Measurements from ENCODE around the gene GRID1.

The GRID1 gene

DNA sequence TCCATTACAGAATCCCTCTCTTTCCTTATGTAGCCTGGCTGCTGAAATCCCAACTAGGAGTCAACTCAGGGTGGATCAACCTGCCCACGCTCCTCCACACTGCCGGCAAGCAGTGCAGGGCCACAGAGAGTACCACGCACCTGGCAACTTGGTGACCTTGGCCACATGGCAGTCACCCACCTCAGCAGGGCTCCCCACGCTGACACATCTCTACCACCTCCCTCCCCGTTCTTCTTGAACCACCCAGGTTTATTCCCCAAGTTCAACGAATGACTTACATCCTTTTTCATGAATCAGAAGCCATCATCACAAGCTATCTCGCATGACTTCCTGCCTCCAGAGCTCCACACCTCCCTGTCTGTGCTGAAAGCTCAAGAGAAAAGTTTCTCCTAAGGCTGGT is 153.4 kb downstream of the GRID1 start:
- no peak for DNase-seq (ENCODE audit: low read depth, low spot score)

- no peak for DNase-seq (ENCODE audit: low read depth, low spot score)
These were observed 154.2 kb downstream of the GRID1 start for GRCh38 chr10:86212391-86212700.

DNA sequence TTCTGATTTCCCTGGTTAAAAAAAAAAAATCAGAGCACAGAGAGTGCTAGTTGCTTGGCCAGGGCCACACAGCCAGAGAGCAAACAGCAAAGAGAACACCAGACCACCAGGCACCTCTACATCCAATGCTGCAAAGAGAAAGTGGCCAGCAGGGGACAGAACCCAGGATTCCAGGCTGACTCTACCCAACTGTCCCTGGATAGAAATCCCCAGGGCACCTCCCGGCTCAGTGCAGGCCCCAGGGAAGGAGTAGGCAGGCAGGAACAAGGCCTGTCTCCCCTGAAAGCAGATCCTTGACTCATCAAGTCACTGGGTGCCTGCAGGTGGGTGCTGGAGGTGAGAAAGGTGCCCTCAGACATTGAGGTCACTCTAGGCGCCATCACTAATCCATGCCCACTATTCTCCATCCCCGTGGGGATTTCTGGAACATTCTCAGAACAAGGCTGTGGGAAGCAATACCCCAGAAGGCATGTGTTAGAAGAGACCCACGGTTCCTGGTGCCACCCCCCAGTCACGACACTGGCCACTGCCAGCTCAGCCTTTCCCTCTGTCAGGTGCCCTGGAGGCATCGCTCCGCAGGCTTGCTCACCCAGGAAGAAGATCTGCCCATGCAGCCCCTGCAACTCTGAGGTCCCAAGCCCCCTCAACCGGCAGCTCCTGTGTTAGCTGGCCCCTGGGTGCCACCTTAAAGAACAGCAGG is 154.8 kb downstream of the GRID1 start:
- no peak for DNase-seq (ENCODE audit: low read depth, low spot score)

DNA sequence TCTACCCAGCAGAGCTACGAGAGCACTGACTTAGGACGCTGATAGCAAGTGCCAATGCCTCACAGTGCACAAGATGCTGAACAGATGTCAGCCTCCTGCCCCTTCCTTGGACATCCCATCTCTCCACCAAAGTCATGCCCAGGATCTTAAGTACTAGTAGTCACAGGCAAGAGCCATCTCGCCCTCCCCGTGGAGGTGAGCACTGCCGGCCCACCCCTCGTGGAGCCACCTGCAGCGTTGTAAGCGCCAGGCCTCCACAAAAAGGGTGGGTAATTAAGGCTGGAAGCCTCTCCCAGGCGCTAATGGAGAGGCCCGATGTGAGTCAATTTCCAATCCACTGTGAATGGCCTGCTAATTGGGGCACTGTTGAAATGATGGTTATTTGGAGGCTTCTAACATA is 156.2 kb downstream of the GRID1 start:
- DNase-seq (ENCODE audit: low read depth, low spot score), result no peak

DNA sequence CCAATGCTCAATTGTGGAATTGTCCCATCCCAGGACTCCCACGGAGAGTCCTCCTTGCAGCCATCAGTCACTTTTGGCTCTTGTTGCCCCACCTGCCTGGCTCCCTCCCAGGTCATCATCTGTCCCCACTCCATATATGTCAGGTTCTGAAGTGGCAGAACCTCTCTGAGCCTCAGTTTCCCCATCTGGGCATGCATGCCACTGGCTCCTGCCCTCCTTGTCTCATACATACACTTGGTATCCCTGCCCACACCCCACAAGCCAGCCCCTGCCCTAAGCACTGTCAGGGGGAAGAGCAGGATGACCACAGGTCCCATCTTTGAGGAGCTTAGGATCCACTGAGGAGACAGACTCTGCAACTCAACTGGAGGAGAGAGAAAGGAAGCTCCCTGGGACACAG is 156.9 kb downstream of the GRID1 start:
- DNase-seq (ENCODE audit: low read depth, low spot score), result no peak

GRCh38 chr10:86207226-86207625 is 159.4 kb downstream of the GRID1 start:
- DNase-seq (ENCODE audit: low read depth, low spot score), result no peak

DNA sequence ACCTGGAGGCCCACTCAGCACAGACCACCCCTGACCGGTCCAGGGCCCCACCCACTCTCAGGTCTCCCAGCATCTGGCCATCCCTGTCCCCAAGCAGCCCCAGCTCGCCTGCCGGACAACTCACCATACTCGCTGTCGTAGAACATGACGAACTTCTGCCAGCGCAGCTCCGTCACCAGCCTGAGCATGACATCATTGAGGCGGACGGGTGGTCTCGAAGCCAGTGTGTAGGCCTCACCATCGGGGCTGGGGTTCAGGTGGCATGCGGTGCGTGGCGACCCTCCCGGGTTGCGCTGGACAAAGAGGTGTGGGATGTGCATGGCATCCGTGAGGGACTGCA is 160.4 kb downstream of the GRID1 start:
- no peak for DNase-seq (ENCODE audit: low read depth, low spot score)

GRCh38 chr10:86205306-86206239 is 161.0 kb downstream of the GRID1 start:
- no peak for DNase-seq (ENCODE audit: low read depth, low spot score)

- no peak for DNase-seq (ENCODE audit: low read depth, low spot score)
These were observed 161.9 kb downstream of the GRID1 start for GRCh38 chr10:86204421-86205305.

DNA sequence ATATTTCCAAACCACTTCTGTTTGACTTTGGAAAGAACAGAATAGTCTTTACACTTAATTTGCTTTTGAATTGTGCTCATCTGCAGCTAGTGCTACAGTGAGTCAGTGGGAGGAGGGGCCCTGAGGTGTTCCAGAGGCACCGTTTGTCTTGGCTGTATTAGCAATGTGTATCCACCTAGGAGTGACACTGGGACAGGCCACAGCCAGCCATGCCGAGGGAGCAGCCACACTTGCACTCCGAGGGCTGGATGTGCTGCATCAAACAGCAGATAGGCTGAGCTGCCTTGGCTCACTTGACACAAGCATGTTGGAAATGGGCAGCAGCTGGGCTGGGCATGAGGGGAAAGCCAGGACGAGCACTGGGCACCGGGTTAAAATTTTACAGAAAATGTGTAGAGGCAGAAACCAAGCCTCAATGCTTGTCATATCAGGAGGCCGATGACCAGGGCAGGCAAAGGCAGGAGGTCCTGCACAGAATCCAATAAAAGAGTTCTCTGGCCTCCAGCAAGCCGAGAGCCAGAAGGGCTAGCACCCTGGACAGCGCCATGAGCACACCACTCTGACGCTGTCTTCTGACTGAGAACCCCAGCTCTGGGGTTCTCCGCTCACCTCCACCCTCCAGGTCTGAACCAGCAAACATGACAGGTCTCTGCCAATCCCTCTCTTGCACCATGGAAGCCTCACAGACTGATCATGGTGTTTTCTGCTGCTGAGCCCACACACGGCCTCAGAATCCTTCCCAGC is 163.3 kb downstream of the GRID1 start:
- no peak for DNase-seq (ENCODE audit: low read depth, low spot score)

GRCh38 chr10:86202226-86202735 is 164.3 kb downstream of the GRID1 start:
- DNase-seq (ENCODE audit: low read depth, low spot score), result no peak

DNA sequence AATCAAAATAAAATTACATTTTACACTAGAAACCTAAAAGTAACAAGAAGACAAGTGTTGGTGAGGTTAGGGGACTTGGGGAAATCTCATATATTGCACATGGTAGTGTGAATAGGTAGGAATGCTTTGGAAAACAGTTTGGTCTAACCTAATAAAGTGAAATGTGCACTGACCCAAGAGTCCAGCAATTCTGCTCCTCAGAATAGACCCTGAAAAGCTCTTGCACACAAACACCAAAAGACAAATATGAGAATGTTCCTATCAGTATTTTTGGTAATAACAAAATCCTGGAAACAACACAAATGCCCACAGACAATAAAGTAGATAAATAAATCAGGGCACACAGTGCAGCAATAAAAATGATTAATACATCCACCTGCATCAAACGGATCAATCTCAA is 165.7 kb downstream of the GRID1 start:
- DNase-seq (ENCODE audit: low read depth, low spot score), result no peak

GRCh38 chr10:86200269-86200668 is 166.3 kb downstream of the GRID1 start:
- DNase-seq (ENCODE audit: low read depth, low spot score), result no peak

DNA sequence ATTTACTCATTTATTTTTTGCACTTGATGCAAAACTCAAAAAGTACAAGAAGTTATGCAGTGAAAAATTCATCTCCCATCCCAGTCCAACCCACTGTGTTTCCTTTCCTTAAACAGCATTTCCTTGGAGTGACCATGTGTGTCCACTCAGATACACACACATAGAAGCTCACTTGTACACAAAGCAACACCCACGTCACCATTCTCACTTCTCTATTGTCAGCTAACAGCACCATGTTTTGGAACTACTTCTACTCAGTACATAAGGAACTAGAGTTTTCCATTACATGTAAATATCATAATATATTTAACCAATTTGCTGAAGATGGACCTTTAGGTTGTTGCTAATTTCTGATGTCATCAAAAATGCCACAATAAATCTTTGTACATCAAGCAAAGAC is 167.6 kb downstream of the GRID1 start:
- no peak for DNase-seq (ENCODE audit: low read depth, low spot score)

DNA sequence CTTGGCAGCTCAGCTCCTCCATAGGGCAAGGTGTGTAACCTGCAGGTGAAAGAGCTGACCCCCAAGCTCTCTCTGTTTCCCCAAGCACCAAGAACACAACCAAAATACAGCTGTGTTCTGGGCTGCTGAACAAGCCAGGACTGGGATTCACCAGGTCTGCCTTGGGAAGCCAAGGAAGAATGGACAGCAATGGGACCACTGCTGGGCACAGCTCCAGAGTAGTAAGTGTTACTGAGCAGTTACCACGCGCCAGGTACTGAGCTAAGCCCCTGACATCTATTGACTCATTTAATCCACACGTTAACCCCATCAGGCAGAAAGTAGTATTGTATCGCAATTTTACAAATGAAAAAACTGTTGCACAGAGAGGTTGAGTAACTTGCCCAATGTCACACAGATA is 168.3 kb downstream of the GRID1 start:
- DNase-seq (ENCODE audit: low read depth, low spot score), result no peak

- DNase-seq (ENCODE audit: low read depth, low spot score), result no peak
These were observed 169.3 kb downstream of the GRID1 start for GRCh38 chr10:86197166-86197790.

DNA sequence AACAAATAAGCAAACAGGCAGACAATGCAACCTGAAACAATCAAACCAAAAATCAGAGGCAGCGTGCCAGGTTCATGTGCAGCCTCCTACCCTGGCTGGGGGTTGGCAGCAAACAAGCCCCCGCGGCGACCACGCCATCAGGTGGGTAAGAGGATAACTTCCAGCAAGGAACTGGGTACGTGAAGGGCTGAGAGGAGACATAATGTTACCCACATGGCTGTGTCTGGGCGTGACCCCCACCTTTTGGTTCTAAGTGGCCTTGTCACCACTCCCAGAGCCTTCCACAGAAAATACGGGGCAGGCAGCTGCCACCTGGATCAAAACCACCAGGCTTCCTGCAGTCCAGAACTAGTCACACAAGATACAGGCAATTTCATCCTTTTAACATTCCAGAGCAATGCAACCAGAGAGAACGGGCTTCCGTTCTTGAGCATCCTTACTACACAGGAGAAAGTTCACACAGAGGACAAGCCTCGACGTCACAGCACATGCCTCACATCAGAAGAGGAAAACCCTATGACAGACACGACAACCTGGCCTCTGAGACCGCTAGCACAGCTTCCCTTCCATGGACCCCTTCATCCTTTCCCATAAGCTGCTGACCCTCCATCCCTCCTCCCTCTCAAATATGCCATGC is 171.0 kb downstream of the GRID1 start:
- DNase-seq (ENCODE audit: low read depth, low spot score), result no peak

- DNase-seq (ENCODE audit: low read depth, low spot score), result no peak
These were observed 171.9 kb downstream of the GRID1 start for GRCh38 chr10:86194684-86195083.

- DNase-seq (ENCODE audit: low read depth, low spot score), result no peak
These were observed 172.8 kb downstream of the GRID1 start for GRCh38 chr10:86193841-86194240.

DNA sequence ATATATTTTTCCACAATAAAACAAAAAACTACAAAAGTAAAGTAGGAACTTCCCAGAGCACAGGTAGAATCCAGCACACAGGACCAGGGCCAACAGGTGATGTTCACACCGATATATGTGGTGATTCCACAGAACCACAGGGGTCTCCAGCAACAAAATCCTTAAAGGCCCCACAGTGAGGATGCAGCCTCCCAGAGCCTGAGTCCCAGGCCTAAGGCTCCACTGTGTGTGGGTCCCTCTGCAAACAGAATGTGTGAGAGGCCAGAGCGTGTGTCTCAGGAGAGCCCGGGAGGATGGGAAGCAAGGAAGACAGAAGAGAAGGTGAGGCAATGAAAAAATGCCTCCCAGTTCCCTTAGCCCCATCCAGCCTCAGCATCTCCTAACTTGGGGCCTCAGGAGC is 173.9 kb downstream of the GRID1 start:
- no peak for DNase-seq (ENCODE audit: low read depth, low spot score)
